ENCODE data around the gene CECR2.

Gene CECR2

DNA sequence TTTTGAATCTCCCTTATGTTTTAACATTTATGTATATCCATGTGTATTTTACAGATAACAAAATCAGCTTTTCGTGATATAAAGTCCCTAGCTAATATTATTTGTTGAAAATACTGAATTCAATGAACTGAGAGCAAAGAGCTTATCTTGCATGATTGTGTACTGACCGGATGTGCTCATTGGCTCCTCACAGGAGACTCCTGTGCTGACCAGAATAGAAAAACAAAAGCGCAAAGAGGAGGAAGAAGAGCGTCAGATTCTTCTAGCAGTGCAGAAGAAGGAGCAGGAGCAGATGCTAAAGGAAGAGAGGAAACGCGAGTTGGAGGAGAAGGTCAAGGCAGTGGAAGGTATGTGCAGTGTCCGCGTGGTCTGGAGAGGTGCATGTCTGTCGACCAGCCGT lies 154.7 kb downstream of the CECR2 start:
- TF ChIP-seq, protein P1, sequence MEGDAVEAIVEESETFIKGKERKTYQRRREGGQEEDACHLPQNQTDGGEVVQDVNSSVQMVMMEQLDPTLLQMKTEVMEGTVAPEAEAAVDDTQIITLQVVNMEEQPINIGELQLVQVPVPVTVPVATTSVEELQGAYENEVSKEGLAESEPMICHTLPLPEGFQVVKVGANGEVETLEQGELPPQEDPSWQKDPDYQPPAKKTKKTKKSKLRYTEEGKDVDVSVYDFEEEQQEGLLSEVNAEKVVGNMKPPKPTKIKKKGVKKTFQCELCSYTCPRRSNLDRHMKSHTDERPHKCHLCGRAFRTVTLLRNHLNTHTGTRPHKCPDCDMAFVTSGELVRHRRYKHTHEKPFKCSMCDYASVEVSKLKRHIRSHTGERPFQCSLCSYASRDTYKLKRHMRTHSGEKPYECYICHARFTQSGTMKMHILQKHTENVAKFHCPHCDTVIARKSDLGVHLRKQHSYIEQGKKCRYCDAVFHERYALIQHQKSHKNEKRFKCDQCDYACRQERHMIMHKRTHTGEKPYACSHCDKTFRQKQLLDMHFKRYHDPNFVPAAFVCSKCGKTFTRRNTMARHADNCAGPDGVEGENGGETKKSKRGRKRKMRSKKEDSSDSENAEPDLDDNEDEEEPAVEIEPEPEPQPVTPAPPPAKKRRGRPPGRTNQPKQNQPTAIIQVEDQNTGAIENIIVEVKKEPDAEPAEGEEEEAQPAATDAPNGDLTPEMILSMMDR (IDR thresholded peaks at IDR 0.05; ENCODE audit: low read depth, low read length): no peak
- DNase-seq (ENCODE audit: extremely low read depth, low read depth): no peak

DNA sequence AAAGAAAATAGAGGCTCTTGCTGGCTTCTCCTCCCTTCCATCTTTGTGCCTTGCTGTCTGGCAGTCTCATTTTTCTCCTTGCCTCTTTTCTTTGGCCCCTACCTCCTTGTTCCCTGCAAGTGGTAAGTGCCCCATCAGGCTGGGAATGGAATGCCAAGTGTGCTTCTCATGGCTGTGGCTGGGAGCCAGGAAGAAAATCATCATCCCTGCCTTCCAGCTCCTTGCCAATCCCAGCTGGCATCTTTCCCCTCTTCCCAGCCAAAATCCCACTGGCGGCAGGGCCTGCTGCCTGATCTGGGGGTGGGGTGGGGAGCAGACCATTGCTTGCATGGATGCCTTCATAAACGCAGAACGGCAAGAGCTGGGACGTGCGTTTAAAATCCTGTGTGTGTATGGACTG lies 167.0 kb downstream of the CECR2 start:
- DNase-seq (ENCODE audit: extremely low read depth, low read depth): no peak
- TF ChIP-seq, protein P1 (IDR thresholded peaks at IDR 0.05; ENCODE audit: low read depth, low read length): no peak

DNA sequence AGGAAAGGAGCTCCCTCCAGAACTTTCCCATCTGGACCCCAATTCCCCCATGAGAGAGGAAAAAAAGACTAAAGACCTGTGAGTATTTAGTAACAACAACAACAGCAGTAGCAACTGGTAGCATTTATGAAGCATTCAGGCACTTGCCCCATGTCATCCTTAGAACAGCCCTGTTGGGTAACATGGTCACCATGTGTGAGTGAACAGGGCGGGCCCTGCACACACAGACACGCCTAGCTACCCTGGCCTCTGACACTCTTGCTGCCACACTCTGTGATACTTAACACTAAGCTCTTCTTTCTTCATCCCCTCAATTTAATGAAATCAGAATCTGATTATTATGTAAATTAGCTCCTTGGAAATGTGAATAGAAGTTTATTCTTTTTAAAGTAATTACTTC lies 167.9 kb downstream of the CECR2 start:
- TF ChIP-seq, protein P1 (IDR thresholded peaks at IDR 0.05; ENCODE audit: low read depth, low read length): no peak
- DNase-seq (ENCODE audit: extremely low read depth, low read depth): no peak

DNA sequence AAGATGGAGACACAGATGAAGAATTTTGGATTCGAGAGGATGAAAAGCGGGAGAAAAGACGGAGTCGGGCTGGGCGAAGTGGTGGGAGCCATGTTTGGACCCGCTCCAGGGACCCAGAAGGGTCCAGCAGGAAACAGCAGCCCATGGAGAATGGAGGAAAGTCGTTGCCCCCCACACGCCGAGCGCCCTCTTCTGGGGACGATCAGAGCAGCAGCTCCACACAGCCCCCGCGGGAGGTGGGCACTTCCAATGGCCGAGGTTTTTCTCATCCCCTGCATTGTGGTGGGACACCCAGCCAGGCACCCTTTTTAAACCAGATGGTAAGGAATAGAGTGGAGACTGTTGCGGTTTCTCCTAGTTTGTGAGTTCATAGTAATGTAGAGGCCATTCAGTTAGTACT lies 171.2 kb downstream of the CECR2 start:
- no peak for DNase-seq (ENCODE audit: extremely low read depth, low read depth)
- TF ChIP-seq, protein P1 (IDR thresholded peaks at IDR 0.05; ENCODE audit: low read depth, low read length): no peak

DNA sequence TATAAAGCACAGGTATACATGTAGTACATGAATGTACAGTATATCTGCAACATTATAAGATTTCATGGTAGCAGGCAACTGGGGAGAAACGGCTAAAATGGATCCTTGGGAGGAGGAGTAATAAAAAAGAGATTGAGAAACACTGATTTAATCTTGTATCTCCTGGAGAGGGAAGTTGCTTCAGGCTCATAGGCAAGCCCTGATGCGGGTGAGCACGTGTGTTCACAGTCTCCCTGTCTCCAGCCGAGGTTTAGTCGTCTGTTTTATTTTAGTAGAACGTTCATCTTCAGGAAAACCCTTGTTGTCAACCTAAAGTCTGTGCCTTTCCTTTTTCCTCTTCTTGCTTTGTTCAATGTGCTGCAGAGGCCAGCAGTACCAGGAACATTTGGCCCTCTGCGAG lies 172.2 kb downstream of the CECR2 start:
- no peak for DNase-seq (ENCODE audit: extremely low read depth, low read depth)
- TF ChIP-seq, protein P1 (IDR thresholded peaks at IDR 0.05; ENCODE audit: low read depth, low read length): no peak

DNA sequence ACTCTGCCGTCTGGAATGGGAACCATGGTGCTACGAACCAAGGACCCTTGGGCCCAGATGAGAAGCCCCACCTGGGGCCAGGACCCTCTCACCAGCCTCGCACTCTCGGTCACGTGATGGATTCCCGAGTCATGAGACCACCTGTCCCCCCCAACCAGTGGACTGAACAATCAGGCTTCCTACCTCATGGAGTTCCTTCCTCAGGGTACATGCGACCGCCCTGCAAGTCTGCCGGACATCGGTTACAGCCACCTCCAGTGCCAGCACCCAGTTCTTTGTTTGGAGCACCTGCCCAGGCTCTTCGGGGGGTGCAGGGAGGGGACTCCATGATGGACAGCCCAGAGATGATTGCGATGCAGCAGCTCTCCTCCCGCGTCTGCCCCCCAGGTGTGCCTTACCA lies 173.2 kb downstream of the CECR2 start:
- no peak for DNase-seq (ENCODE audit: extremely low read depth, low read depth)

DNA sequence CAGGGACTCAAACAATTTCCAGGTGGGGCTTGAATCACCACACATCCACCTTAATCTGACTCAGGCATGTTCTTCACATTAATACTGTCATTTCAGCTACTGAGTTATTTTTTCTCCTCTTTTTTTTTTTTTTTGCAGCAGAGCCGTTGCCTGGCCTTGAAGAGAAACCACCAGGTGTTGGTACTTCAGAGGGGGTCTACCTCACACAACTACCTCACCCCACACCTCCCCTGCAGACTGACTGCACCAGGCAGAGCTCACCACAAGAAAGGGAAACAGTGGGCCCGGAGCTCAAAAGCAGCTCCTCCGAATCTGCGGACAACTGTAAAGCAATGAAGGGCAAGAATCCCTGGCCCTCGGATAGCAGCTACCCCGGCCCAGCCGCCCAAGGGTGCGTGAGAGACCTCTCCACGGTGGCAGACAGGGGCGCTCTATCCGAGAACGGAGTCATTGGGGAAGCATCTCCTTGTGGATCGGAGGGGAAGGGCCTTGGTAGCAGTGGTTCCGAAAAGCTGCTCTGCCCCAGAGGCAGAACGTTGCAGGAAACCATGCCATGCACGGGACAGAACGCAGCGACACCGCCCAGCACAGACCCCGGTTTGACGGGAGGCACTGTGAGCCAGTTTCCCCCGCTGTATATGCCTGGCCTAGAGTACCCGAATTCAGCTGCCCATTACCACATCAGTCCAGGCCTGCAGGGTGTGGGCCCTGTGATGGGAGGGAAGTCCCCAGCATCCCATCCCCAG lies 178.9 kb downstream of the CECR2 start:
- TF ChIP-seq, protein P1 (IDR thresholded peaks at IDR 0.05; ENCODE audit: low read depth, low read length): no peak
- DNase-seq (ENCODE audit: extremely low read depth, low read depth): no peak

More for the DNA sequence above, 173.2 kb downstream of the CECR2 start:
- TF ChIP-seq, protein P1 (IDR thresholded peaks at IDR 0.05; ENCODE audit: low read depth, low read length): no peak

All from AG09319 (cell line).